Hepatocyte (in vitro differentiated cells): ENCODE measurements around the gene PDE4DIP. TPM values are rescaled to one million over a fixed set of nuclear protein-coding genes. Genes with fewer than 3 reads are reported as not detected.
"Not testable (repeated sequence)": the region's sequence is repeated elsewhere in the genome, so short reads cannot be mapped to it uniquely, and the experiment has no call there.

Source experiments
- DNase-seq: peaks from one replicate; pipeline ENCODE4 v3.0.0-alpha.2; 2016; ENCODE audit warnings: low spot score
- H2AFZ ChIP-seq: fragments of 200-600 bp; sonication (generic); 2 replicates; pipeline ENCODE4 v1.6.0; 2016; ENCODE audit warnings: antibody characterized with exemption, mild to moderate bottlenecking
- H3K27ac ChIP-seq: fragments of 200-600 bp; sonication (generic); 2 replicates; pipeline ENCODE4 v1.5.1; 2016; ENCODE audit warnings: mild to moderate bottlenecking
- H3K27me3 ChIP-seq: fragments of 200-600 bp; sonication (generic); 2 replicates; pipeline ENCODE4 v1.6.1; 2016
- H3K36me3 ChIP-seq: fragments of 200-600 bp; sonication (generic); replicated peaks from 2 replicates; pipeline ENCODE4 v1.5.1; 2016; ENCODE audit warnings: low read depth; ENCODE audit not compliant: insufficient read depth
- H3K4me1 ChIP-seq: fragments of 200-600 bp; sonication (generic); 2 replicates; pipeline ENCODE4 v1.5.1; 2016; ENCODE audit warnings: mild to moderate bottlenecking, moderate library complexity; ENCODE audit not compliant: insufficient read depth
- H3K4me2 ChIP-seq: fragments of 200-600 bp; sonication (generic); 2 replicates; pipeline ENCODE4 v1.6.0; 2016
- H3K4me3 ChIP-seq: fragments of 200-600 bp; sonication (generic); 2 replicates; pipeline ENCODE4 v1.5.1; 2016; ENCODE audit warnings: mild to moderate bottlenecking
- H3K79me2 ChIP-seq: fragments of 200-600 bp; sonication (generic); 2 replicates; pipeline ENCODE4 v1.6.0; 2017; ENCODE audit warnings: mild to moderate bottlenecking
- H3K9me2 ChIP-seq: fragments of 200-600 bp; sonication (generic); replicated peaks from 2 replicates; pipeline ENCODE4 v1.6.0; 2017; ENCODE audit warnings: mild to moderate bottlenecking; ENCODE audit not compliant: insufficient read depth
- H3K9me3 ChIP-seq: fragments of 200-600 bp; sonication (generic); 2 replicates; pipeline ENCODE4 v1.5.1; 2016; ENCODE audit warnings: low read depth, mild to moderate bottlenecking
- H4K20me1 ChIP-seq: fragments of 200-600 bp; sonication (generic); 2 replicates; pipeline ENCODE4 v1.6.0; 2016; ENCODE audit warnings: mild to moderate bottlenecking; ENCODE audit not compliant: insufficient read depth, poor library complexity, severe bottlenecking
- WGBS: methylation state at CpG from one replicate; pipeline ENCODE4 v1.1.6; 2016; ENCODE audit warnings: low lambda C conversion rate; ENCODE audit errors: missing lambda C conversion rate; 5-methylcytosine and 5-hydroxymethylcytosine counted together
- polyA plus RNA-seq: library from polyadenylated mRNA; unstranded; fragments of >200 nt; fragmentation: Nextera tagmentation; extraction: Ambion mirVana; gene quantifications from 2 replicates; pipeline ENCODE4 v1.2.1, GENCODE V29; 2016
- total RNA-seq: library from RNA; depleted of rRNA; stranded (reverse); fragments of >200 nt; gene quantifications from 2 replicates; pipeline ENCODE4 v1.2.3, GENCODE V29; 2014

PDE4DIP gene
- total and polyA plus RNA-seq, 2 experiments from 2014 or later, result 45.7 to 51.4 TPM

- not testable (repeated sequence) for H3K27ac ChIP-seq, H2AFZ ChIP-seq, H3K9me3 ChIP-seq, H3K9me2 ChIP-seq, H4K20me1 ChIP-seq, DNase-seq, H3K4me3 ChIP-seq, H3K27me3 ChIP-seq, H3K36me3 ChIP-seq, H3K79me2 ChIP-seq, H3K4me2 ChIP-seq, H3K4me1 ChIP-seq
- 94% methylated on average over 3 of the region's 3 CpGs for WGBS
Measured at GRCh38 chr1:148968682-148969081, 124.5 kb downstream of the PDE4DIP start.

GRCh38 chr1:148969126-148969525, 124.9 kb downstream of the PDE4DIP start:
- H2AFZ ChIP-seq, H3K9me3 ChIP-seq, H3K4me1 ChIP-seq, H3K4me3 ChIP-seq, H3K4me2 ChIP-seq, H3K27ac ChIP-seq, DNase-seq, H4K20me1 ChIP-seq, H3K27me3 ChIP-seq, H3K79me2 ChIP-seq, H3K9me2 ChIP-seq, H3K36me3 ChIP-seq: not testable (repeated sequence)
- 92% methylated on average over 2 of the region's 5 CpGs for WGBS

- H3K9me2 ChIP-seq, DNase-seq, H2AFZ ChIP-seq, H4K20me1 ChIP-seq, H3K36me3 ChIP-seq, H3K4me1 ChIP-seq, H3K27me3 ChIP-seq, H3K4me3 ChIP-seq, H3K4me2 ChIP-seq, H3K9me3 ChIP-seq, H3K79me2 ChIP-seq, H3K27ac ChIP-seq: not testable (repeated sequence)
- 88% methylated on average over 1 of the region's 1 CpG for WGBS
Measured at GRCh38 chr1:148975453-148975852, 131.2 kb downstream of the PDE4DIP start.

- H3K4me2 ChIP-seq, H3K27ac ChIP-seq: not testable (repeated sequence)
- WGBS, result 76% methylated on average over 1 of the region's 1 CpG
Measured at GRCh38 chr1:148975866-148976537, 131.8 kb downstream of the PDE4DIP start.

GRCh38 chr1:148977785-148978184, 133.6 kb downstream of the PDE4DIP start:
- H3K4me2 ChIP-seq, H3K79me2 ChIP-seq, H3K4me1 ChIP-seq, H3K9me3 ChIP-seq, H4K20me1 ChIP-seq, H3K27ac ChIP-seq, DNase-seq, H2AFZ ChIP-seq, H3K4me3 ChIP-seq, H3K36me3 ChIP-seq, H3K27me3 ChIP-seq, H3K9me2 ChIP-seq: not testable (repeated sequence)
- whole genome bisulfite sequencing, result 100% methylated on average over 1 of the region's 1 CpG

More at GRCh38 chr1:148975866-148976537, 131.8 kb downstream of the PDE4DIP start:
- not testable (repeated sequence) for H2AFZ ChIP-seq, H3K4me1 ChIP-seq, H3K79me2 ChIP-seq, H3K9me3 ChIP-seq, H3K27me3 ChIP-seq, H3K9me2 ChIP-seq, DNase-seq, H4K20me1 ChIP-seq, H3K4me3 ChIP-seq, H3K36me3 ChIP-seq

- H3K79me2 ChIP-seq, H4K20me1 ChIP-seq, H3K4me1 ChIP-seq, H3K9me3 ChIP-seq, H3K27ac ChIP-seq, H3K27me3 ChIP-seq, H2AFZ ChIP-seq, H3K36me3 ChIP-seq, DNase-seq, H3K9me2 ChIP-seq, H3K4me2 ChIP-seq, H3K4me3 ChIP-seq: not testable (repeated sequence)
- WGBS, result 81% methylated on average over 3 of the region's 3 CpGs
Measured at GRCh38 chr1:148989378-148989777, 145.2 kb downstream of the PDE4DIP start.

- 28% methylated on average over 6 of the region's 7 CpGs for WGBS
- H3K79me2 ChIP-seq, H2AFZ ChIP-seq, H3K4me2 ChIP-seq, H3K27ac ChIP-seq, H3K27me3 ChIP-seq, H3K9me2 ChIP-seq, H3K4me3 ChIP-seq, H3K4me1 ChIP-seq, H3K9me3 ChIP-seq, DNase-seq, H4K20me1 ChIP-seq, H3K36me3 ChIP-seq: not testable (repeated sequence)
Measured at GRCh38 chr1:148990233-148990788, 146.1 kb downstream of the PDE4DIP start.

- H2AFZ ChIP-seq, H3K9me2 ChIP-seq, H3K9me3 ChIP-seq, H3K4me2 ChIP-seq, DNase-seq, H3K27me3 ChIP-seq, H3K79me2 ChIP-seq, H3K4me1 ChIP-seq, H3K27ac ChIP-seq, H3K36me3 ChIP-seq, H3K4me3 ChIP-seq, H4K20me1 ChIP-seq: not testable (repeated sequence)
- WGBS, result 92% methylated on average over 1 of the region's 2 CpGs
Measured at GRCh38 chr1:148991818-148992217, 147.6 kb downstream of the PDE4DIP start.

- H3K4me1 ChIP-seq, H3K4me2 ChIP-seq, H4K20me1 ChIP-seq, H3K79me2 ChIP-seq, DNase-seq, H3K9me3 ChIP-seq, H3K27me3 ChIP-seq, H3K9me2 ChIP-seq, H2AFZ ChIP-seq, H3K4me3 ChIP-seq, H3K36me3 ChIP-seq, H3K27ac ChIP-seq: not testable (repeated sequence)
- WGBS, result 83% methylated on average over 1 of the region's 2 CpGs
Measured at GRCh38 chr1:148992364-148992763, 148.1 kb downstream of the PDE4DIP start.
